AG09319 (cell line): Measurements from ENCODE around the gene DYRK3.

ENCODE experiments used
- DNase-seq: peaks from one replicate; pipeline ENCODE4 v3.0.0-alpha.2; 2010; ENCODE audit warnings: low read depth; ENCODE audit errors: extremely low read depth
- TF ChIP-seq, protein P1 (sequence below): IDR thresholded peaks from 2 replicates; pipeline ENCODE4 v1.5.1; 2011; ENCODE audit warnings: low read depth, mild to moderate bottlenecking, inconsistent platforms, low read length, moderate library complexity

DYRK3 gene

GRCh38 chr1:206698011-206698410 is 62.7 kb downstream of the DYRK3 start:
- no peak for DNase-seq
- TF ChIP-seq, protein P1, sequence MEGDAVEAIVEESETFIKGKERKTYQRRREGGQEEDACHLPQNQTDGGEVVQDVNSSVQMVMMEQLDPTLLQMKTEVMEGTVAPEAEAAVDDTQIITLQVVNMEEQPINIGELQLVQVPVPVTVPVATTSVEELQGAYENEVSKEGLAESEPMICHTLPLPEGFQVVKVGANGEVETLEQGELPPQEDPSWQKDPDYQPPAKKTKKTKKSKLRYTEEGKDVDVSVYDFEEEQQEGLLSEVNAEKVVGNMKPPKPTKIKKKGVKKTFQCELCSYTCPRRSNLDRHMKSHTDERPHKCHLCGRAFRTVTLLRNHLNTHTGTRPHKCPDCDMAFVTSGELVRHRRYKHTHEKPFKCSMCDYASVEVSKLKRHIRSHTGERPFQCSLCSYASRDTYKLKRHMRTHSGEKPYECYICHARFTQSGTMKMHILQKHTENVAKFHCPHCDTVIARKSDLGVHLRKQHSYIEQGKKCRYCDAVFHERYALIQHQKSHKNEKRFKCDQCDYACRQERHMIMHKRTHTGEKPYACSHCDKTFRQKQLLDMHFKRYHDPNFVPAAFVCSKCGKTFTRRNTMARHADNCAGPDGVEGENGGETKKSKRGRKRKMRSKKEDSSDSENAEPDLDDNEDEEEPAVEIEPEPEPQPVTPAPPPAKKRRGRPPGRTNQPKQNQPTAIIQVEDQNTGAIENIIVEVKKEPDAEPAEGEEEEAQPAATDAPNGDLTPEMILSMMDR, result no peak
